ENCODE data around the gene ST8SIA5.

The ST8SIA5 gene

GRCh38 chr18:46660957-46661749 is 95.7 kb downstream of the ST8SIA5 start:
- no peak for DNase-seq

GRCh38 chr18:46659484-46659883 is 97.4 kb downstream of the ST8SIA5 start:
- no peak for DNase-seq

DNA sequence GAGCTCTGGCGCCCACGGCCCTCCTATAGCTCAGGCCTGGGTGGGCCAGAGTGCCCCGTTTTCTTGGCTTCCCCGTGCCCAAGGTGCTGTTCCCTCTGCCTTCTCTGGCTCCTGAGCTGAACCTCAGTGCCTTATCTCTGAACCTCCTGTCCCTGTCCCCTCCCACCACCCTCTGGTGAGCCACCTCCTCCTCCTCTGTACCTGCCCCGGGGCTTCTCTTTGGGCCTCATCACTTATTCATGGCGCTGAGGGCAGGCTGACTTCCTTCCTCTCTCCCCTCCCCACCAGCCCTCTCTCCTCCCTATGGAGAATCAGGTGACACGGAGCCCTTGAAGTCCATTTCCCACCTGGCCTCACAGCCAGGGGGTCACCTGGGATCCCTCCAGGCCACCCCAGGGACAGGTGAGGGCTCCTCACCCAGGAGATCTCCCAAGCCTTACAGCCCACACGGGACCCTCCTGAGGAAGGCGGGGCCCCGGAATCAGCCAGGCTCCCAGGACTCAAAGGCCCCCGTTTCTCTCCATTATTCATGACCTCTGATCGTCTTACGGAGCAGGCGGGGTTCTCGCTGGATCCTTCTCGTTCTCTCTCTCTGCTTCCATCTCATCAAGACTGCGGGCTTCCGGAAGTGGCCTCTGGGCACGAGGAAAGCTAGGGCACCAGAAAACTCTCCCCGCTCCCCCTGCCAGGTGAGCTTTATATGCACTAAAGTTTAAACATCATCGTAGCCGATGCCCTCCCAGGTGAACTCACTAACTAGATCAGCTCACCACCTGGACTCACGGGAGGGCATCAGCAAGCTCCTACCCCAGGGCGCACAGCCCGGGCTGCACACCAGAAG is 99.5 kb downstream of the ST8SIA5 start, which contains the start of gene LOXHD1:
Gene LOXHD1, minus strand, starts transcription at position 106 of the 841 bp plus-strand sequence. CDS start 187 bp downstream, outside the sequence.
- DNase-seq: no peak

DNA sequence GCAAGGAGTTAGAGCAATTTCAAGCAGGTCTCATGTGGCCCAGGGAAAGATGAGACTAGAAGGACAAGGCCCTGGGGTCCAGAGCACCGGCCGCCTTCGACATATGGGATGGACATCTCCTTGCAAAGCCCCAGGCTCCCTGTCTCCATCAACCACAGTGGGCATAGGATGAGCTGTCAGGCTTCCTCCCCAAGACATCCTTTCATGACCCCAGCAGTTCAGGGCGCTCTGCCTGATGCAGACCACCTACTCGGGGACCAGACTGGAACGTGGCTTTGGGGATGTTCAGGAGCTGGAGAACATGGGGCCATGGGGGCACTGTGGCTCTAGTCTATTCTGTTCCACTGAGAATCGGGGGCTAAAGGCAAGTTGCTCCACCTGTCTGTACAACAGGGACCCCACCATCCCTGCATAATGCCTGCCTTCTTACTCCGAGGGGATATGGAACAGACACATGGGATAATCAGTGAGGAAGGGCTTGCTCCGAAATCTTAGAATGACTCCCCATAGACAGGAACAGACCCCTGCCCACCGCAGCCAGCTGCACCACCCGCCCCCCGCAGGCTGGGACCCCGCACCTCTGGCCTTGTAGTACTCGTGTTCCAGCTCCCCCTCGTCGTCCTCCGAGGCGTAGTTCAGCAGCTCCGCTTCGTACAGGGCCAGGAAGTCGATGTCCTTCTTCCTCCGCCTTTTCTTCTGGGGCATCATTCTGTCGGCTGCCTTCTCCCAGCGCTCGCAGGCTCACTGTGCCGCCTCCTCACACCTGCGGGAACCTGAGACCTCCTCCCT is 100.3 kb downstream of the ST8SIA5 start:
- DNase-seq: no peak

DNA sequence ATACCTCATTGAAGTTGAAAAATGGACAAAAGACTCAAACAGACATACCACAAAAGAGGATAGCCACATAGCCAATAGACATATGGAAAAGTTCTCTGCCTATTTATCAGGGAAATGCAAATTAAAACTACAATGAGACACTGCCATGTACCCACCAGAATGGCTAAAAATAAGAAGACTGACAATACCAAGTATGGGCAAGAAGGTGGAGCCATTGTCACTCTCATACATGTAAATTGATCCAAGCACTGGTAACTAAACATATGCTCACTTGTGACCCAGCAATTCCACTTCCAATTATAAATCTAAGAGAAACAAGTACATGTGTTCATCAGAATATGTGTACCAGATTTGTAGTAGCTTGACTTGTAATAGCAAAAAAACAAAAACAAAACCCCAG is 104.5 kb downstream of the ST8SIA5 start:
- DNase-seq: no peak

DNA sequence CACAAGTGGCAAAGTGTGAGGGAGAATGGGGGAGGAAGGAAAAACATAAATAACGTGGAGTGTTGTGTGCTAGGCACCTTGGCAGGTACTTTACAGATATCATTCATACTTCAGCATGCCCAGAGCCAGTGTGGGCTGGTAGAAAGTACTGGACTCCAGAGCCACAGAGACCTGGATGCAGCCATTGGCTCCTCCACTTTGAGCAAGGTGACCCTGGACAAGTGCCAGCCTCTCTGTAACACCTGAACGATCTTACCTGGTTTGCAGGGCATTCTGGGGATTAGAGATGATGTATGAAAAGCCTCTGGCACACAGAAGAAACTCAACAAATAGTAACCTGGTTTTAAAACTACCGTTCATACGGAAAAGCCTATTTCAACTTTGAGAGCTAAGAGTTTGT is 106.2 kb downstream of the ST8SIA5 start:
- DNase-seq: no peak

DNA sequence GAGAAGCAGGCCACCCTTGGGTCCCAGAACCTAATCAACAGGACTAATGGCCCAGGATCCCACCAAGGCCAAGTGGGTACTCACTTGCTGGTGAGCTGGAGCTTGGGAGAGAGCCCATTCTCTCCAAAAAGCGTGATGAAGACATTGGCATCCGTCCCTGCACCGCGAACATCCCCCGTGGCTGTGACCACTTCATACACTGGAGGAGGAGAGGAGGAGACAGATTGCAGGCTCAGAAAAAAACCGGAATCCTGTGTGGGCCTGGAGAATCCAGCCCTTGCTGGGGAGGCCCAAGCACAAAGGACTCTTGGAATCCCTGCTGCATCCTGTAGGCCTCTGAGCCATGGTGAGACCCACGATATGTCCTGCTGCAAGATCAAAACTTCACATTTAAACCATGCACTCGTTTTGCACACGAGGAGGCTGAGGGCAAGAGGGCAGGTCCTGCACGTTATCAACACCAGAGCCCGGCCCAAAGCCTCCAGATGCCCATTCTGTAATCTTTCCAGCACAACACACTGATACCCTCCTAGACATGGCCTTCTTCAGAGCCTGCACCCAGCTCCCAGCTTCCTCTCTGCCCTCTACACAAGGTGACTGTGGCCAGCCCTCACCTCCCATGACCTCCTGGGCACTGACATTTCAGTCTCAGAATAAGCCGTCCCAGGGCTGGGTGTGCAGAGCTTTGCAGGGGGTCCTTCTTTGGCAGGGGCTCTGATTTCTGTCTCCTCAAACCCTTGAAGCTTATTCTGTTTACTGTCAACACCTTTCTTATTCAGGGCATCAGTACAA is 107.6 kb downstream of the ST8SIA5 start:
- DNase-seq: no peak

GRCh38 chr18:46646468-46646867 is 110.4 kb downstream of the ST8SIA5 start:
- DNase-seq: no peak

GRCh38 chr18:46642561-46642960 is 114.3 kb downstream of the ST8SIA5 start:
- DNase-seq: no peak

GRCh38 chr18:46641917-46642316 is 114.9 kb downstream of the ST8SIA5 start:
- DNase-seq: no peak

GRCh38 chr18:46639386-46639785 is 117.5 kb downstream of the ST8SIA5 start:
- DNase-seq: no peak

DNA sequence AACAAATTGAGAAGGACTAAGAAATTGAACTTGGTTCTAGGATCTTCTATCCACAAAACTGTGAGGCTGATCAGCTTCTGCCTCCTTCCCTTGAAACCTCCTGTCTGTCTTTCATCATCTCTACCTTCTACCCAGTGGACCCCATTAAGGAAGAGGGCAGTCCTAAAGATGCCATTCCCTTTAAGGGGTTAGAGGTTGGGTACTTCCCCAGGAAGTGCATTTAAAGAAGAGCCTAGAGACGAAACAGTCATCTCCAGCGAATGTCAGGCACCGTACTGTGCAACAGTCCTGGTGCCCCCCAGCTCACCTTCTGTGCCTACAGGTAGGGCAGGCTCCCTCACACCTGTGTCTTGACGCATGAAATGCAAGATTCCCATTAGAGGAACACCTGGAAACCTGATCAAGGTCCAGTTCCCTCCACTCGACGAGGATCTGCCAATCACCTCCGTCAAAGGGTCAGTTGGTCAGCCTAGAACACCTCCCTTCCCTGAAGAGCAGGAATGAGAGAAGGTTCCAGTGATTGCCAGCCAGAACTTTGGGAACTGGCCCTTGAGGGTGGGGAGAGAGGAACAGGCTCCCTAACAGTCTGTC is 120.7 kb downstream of the ST8SIA5 start:
- DNase-seq: no peak

DNA sequence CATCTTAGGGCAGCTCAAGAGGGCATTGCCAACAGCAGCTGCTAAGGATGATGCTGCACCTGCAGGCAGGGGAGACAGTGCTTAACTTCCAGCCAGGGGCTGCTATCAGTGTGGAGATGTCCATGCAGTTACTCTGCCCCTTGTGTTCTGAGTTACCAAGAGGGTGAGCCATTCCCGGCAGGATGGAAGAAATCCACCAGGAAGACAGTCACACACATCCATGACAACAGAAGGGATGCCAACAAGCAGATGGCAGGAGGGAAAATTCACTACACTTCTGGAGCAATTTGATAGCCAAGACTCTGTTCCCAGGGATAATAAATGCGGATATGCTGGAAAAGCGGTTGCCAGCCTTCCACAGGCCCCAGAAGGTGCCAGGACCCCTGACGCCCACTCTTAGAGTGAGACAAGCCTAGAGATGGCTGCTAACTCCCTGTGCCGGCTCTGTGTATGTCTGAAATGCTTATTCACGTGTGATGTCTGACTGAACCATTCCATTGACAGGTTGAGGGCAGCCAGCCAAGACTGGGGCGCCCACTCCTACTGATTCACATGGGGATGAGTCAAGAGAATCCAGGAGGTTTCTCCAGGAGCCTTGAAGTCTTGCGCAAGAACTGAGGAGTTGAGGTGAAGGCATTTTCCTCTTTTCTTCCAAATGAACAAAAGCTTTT is 124.3 kb downstream of the ST8SIA5 start:
- no peak for DNase-seq

- DNase-seq: no peak
Measured at GRCh38 chr18:46630991-46631390, 125.9 kb downstream of the ST8SIA5 start.

GRCh38 chr18:46630160-46630559 is 126.7 kb downstream of the ST8SIA5 start:
- no peak for DNase-seq

- DNase-seq: no peak
Measured at GRCh38 chr18:46629361-46629760, 127.5 kb downstream of the ST8SIA5 start.

DNA sequence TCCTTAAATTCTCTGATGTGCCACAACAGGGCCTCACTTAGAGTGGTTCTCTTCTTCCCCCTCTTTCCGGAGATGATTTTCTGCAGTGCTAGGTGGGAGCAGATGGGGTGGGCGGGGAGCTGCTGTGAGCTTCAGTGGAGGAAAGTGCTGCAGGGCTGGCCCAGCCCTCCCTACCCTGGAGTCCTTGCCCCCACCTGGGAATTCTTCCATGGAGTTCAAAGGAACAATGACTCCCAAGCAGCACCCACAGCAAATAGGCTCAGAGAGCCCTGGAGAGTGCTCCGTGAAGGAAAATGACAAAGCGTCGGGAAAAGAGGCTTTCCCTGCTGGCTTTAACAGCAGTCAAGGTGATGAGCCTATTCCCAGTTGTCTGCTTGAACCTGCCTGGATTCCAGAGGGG is 128.6 kb downstream of the ST8SIA5 start:
- DNase-seq: no peak

- no peak for DNase-seq
Measured at GRCh38 chr18:46627136-46627535, 129.7 kb downstream of the ST8SIA5 start.

DNA sequence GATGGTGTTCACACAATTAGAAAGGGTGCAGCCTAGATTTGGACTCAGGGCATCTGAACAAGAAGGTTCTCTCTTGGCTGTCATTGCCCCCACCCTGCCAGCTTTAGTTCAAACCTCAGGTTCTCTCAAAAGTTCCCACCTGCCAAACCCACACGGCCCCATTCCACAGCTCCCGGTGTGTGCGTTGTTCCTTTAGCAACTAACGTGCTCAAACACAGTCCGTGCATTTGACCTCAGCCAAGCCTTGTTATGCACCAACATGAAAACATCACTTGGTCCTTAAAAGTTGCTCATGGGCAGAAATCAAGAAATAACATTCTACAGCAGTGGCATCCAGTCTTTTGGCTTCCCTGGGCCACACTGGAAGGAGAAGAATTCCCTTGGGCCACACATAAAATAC is 131.8 kb downstream of the ST8SIA5 start:
- DNase-seq: no peak

DNA sequence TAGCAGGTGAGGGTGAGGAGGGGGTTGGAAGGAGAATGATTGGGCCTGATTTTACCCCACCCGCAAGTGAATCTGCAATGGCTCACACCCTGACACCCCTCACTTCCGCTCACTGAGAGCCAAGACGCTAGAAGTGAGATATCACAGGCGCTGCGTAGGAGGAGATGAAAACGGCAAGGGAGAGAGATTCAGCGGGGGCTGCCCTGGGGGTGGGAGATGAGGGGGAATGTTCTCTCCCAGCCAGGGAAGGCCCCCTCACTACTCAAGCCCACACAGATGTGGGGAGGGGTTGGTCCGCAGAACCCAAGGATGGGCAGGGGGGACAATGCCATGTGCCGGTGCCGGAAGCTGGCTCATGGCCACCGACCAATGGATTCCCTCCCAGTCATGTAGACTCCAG is 132.7 kb downstream of the ST8SIA5 start:
- DNase-seq: no peak

GRCh38 chr18:46623541-46623940 is 133.3 kb downstream of the ST8SIA5 start:
- no peak for DNase-seq

All from T-helper 9 cell (primary cell).